ENCODE measurements around the gene CNNM2.
A peak's percentile ranks its signal among the peaks of the same experiment; 100 is the strongest.

Gene CNNM2

DNA sequence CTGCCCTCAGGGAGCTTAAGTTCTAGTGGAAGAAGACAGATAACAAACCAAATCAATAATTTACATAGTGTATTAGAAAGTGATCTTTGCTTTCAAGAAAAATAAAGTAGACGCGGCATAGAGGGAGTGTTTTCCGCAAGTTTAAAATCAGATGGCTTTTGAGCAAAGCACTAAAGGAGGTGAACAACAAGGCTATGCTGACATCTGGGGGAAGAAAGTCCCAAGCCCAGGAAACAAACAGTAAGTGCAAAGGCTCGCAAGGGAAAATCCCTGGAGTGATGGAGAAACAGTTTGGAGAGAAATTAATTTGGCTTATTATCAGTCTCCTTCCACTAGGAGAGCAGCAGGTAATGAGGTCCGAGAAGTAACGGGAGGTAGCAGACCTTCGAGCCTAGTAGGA, 1.9 kb upstream of the CNNM2 start:
- H3K4me3 ChIP-seq (ENCODE audit: low read depth, low read length), result no peak overlapping the region
- H3K4me1 ChIP-seq (ENCODE audit: control insufficient read depth, insufficient read depth, low read length), result 0 out of 2 replicates have a peak, but pooled peaks cover 2% of the 10 kb centered on the region
- ChIA-PET POLR2A (no interaction called here), CTCF (interaction anchor here (1.0 to 6.0 kb wide), 6 partner anchors 14 to 418 kb away, joined by 4 to 57 read pairs (median 16); no protein-coding TSS in a partner anchor)
- H3K9me3 ChIP-seq (ENCODE audit: control insufficient read depth, insufficient read depth, low read depth, low read length), result no peaks in the 10 kb centered on the region
- TF ChIP-seq ZNF391 (tag by site-specific recombination; IDR thresholded peaks at IDR 0.05; ENCODE audit: borderline replicate concordance, low read depth) (no peak), ZSCAN23 (tag by site-specific recombination; IDR thresholded peaks at IDR 0.05) (no peak), PRDM1 (tag by site-specific recombination; IDR thresholded peaks at IDR 0.05) (no peak), ZNF24 (tag by site-specific recombination; IDR thresholded peaks at IDR 0.05) (no peak), ZNF266 (tag by site-specific recombination; IDR thresholded peaks at IDR 0.05; ENCODE audit: low read depth) (no peak), ZNF629 (tag by site-specific recombination; IDR thresholded peaks at IDR 0.05) (no peak), ZNF624 (tag by site-specific recombination; IDR thresholded peaks at IDR 0.05) (no peak), KLF7 (tag by site-specific recombination; IDR thresholded peaks at IDR 0.05; ENCODE audit: borderline replicate concordance) (no peak), ZBTB7A (tag by site-specific recombination; IDR thresholded peaks at IDR 0.05; ENCODE audit: low read depth) (no peak), ZNF529 (tag by site-specific recombination; IDR thresholded peaks at IDR 0.05; ENCODE audit: insufficient replicate concordance) (no peak), ZEB2 (tag by site-specific recombination; IDR thresholded peaks at IDR 0.05) (no peak), TRIM28 (IDR thresholded peaks at IDR 0.05; ENCODE audit: borderline replicate concordance, low read length) (no peak), ZNF416 (tag by site-specific recombination; IDR thresholded peaks at IDR 0.05) (no peak), SP2 (tag by site-specific recombination; IDR thresholded peaks at IDR 0.05) (no peak), GFI1B (tag by site-specific recombination; IDR thresholded peaks at IDR 0.05) (no peak), SALL2 (tag by site-specific recombination; IDR thresholded peaks at IDR 0.05; ENCODE audit: borderline replicate concordance) (no peak), ZNF510 (tag by site-specific recombination; IDR thresholded peaks at IDR 0.05; ENCODE audit: insufficient replicate concordance) (no peak)
- TF ChIP-seq, protein P1, sequence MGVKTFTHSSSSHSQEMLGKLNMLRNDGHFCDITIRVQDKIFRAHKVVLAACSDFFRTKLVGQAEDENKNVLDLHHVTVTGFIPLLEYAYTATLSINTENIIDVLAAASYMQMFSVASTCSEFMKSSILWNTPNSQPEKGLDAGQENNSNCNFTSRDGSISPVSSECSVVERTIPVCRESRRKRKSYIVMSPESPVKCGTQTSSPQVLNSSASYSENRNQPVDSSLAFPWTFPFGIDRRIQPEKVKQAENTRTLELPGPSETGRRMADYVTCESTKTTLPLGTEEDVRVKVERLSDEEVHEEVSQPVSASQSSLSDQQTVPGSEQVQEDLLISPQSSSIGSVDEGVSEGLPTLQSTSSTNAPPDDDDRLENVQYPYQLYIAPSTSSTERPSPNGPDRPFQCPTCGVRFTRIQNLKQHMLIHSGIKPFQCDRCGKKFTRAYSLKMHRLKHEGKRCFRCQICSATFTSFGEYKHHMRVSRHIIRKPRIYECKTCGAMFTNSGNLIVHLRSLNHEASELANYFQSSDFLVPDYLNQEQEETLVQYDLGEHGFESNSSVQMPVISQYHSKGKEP (tag by site-specific recombination; IDR thresholded peaks at IDR 0.05), result no peak
- H3K27ac ChIP-seq (ENCODE audit: extremely low read depth, low read depth, low read length), result no peak overlapping the region
- no peaks in the 10 kb centered on the region for H3K36me3 ChIP-seq (ENCODE audit: control insufficient read depth in 2 of 2, insufficient read depth in 1 of 2, low read length in 2 of 2)

DNA sequence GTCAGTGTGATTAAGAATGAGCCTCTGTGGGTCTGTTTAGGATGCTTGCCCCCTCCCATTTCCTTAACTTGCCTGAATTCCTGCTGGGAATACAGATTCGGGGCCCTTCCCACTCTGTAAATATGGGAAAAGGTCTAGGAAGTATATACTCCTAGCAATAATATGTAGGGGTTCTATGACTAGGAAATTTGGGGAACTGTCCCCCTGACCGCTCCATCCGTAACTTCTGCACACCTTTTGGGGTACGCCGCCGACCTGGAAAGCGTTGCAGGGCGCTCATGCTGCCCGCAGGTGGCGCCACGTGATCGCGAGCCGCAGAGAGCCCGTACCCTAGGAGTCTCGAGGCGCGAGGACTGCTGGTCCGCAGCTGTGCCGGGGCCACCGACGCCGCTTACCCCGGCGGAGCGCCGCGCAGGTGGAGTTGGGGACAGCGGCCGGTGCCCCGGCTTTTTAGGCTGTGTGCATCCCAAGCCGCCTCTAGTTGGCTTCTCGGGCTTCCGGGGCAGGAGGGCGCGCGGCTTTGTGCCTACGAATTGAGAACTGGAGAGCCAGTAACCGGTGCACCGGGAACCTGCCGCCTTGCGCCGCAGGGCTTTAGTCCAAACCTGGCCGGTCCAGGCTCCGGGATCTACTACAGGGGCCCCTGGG, 656 bp upstream of the CNNM2 start:
- ChIA-PET CTCF (interaction anchor here (0.6 to 4.1 kb wide), 34 partner anchors 14 to 458 kb away, joined by 3 to 57 read pairs (median 4); partner anchors contain the start of genes CYP17A1 and WBP1L), POLR2A (interaction anchor here (0.6 to 1.7 kb wide), 16 partner anchors 15 to 360 kb away, joined by 3 to 7 read pairs (median 3); partner anchors contain the start of genes ARL3, BORCS7, CYP17A1 and INA)
- peaks cover 6% of the 10 kb centered on the region; the same call in 1 of the 2 replicates for H3K4me1 ChIP-seq (ENCODE audit: control insufficient read depth, insufficient read depth, low read length)
- peak overlapping the region; percentile 54 for H3K4me3 ChIP-seq (ENCODE audit: low read depth, low read length)
- no peaks in the 10 kb centered on the region for H3K36me3 ChIP-seq (ENCODE audit: control insufficient read depth in 2 of 2, insufficient read depth in 1 of 2, low read length in 2 of 2)
- peak overlapping the region; percentile 60; the same call in 1 of the 2 replicates for H3K27ac ChIP-seq (ENCODE audit: extremely low read depth, low read depth, low read length)
- no peaks in the 10 kb centered on the region for H3K9me3 ChIP-seq (ENCODE audit: control insufficient read depth, insufficient read depth, low read depth, low read length)
- TF ChIP-seq ZNF555 (tag by site-specific recombination; conservative IDR thresholded peaks at IDR 0.05) (no peak), ZFP69B (tag by site-specific recombination; IDR thresholded peaks at IDR 0.05) (peak; percentile 73), ZFP37 (tag by site-specific recombination; IDR thresholded peaks at IDR 0.05) (peak; percentile 80; the same call in 1 of the 2 replicates), ZNF324 (tag by site-specific recombination; IDR thresholded peaks at IDR 0.05) (peak; percentile 64; the same call in 1 of the 2 replicates), OVOL3 (tag by site-specific recombination; IDR thresholded peaks at IDR 0.05) (no peak), ZNF341 (tag by site-specific recombination; IDR thresholded peaks at IDR 0.05; ENCODE audit: low read depth) (0 out of 2 replicates have a peak, but pooled peaks have one; percentile 9), ZNF610 (tag by site-specific recombination; IDR thresholded peaks at IDR 0.05; ENCODE audit: borderline replicate concordance) (peak; percentile 41; the same call in 1 of the 2 replicates), ZNF133 (tag by site-specific recombination; IDR thresholded peaks at IDR 0.05) (no peak)
- TF ChIP-seq, protein P2, sequence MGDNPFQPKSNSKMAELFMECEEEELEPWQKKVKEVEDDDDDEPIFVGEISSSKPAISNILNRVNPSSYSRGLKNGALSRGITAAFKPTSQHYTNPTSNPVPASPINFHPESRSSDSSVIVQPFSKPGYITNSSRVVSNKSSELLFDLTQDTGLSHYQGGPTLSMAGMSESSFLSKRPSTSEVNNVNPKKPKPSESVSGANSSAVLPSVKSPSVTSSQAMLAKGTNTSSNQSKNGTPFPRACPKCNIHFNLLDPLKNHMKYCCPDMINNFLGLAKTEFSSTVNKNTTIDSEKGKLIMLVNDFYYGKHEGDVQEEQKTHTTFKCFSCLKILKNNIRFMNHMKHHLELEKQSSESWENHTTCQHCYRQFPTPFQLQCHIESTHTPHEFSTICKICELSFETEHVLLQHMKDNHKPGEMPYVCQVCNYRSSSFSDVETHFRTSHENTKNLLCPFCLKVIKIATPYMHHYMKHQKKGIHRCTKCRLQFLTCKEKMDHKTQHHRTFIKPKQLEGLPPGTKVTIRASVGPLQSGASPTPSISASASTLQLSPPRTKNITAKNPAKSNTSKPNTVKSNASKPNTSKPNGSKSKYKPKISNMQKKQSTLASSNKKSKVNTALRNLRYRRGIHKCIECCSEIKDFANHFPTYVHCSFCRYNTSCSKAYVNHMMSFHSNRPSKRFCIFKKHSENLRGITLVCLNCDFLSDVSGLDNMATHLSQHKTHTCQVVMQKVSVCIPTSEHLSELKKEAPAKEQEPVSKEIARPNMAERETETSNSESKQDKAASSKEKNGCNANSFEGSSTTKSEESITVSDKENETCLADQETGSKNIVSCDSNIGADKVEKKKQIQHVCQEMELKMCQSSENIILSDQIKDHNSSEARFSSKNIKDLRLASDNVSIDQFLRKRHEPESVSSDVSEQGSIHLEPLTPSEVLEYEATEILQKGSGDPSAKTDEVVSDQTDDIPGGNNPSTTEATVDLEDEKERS (tag by site-specific recombination; IDR thresholded peaks at IDR 0.05), result no peak
- TF ChIP-seq, protein P3, sequence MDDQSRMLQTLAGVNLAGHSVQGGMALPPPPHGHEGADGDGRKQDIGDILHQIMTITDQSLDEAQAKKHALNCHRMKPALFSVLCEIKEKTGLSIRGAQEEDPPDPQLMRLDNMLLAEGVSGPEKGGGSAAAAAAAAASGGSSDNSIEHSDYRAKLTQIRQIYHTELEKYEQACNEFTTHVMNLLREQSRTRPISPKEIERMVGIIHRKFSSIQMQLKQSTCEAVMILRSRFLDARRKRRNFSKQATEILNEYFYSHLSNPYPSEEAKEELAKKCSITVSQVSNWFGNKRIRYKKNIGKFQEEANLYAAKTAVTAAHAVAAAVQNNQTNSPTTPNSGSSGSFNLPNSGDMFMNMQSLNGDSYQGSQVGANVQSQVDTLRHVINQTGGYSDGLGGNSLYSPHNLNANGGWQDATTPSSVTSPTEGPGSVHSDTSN (CRISPR knock-in tag; IDR thresholded peaks at IDR 0.05), result peak; percentile 74
- TF ChIP-seq, protein P4, sequence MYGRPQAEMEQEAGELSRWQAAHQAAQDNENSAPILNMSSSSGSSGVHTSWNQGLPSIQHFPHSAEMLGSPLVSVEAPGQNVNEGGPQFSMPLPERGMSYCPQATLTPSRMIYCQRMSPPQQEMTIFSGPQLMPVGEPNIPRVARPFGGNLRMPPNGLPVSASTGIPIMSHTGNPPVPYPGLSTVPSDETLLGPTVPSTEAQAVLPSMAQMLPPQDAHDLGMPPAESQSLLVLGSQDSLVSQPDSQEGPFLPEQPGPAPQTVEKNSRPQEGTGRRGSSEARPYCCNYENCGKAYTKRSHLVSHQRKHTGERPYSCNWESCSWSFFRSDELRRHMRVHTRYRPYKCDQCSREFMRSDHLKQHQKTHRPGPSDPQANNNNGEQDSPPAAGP (tag by site-specific recombination; IDR thresholded peaks at IDR 0.05), result peak; percentile 70

Measured in HEK293 (cell line).